Mammary epithelial cell (primary cell): Measurements from ENCODE around the gene SORCS3.

Experiments used
- EZH2 ChIP-seq: IDR thresholded peaks from 2 replicates; pipeline ENCODE4 v1.6.1; 2012; ENCODE audit warnings: low read length, inconsistent platforms, borderline replicate concordance
- TF ChIP-seq, protein P1 (sequence below), 2 donors: IDR thresholded peaks in 1 of 2; conservative IDR thresholded peaks in 1 of 2; 2 replicates each; pipeline ENCODE4 v1.5.1; 2011 to 2012; ENCODE audit warnings: inconsistent platforms in 2 of 2, low read length in 2 of 2, mild to moderate bottlenecking in 2 of 2, control low read depth in 1 of 2, low read depth in 1 of 2; ENCODE audit not compliant: insufficient read depth in 1 of 2; ENCODE audit errors: extremely low read depth in 1 of 2

DNA sequence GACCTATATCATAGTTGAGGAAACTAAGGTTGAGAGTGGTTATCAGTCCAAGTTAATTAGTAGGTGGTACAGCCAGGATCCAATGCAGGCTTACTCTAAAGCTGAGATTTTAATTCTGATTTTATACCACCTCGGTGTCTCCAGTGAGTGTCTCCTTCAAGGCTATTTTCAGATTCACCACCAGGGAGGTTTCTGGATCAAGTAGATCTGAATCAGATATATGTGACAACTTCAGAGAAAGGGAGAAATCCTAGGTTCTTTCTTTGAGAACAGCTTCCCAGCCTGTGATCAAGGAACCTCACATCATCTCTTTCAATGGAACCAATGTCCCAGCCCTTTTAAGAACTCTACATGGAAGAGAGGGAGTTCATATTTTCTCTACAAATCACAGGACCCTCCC is 429.2 kb downstream of the SORCS3 start:
- TF ChIP-seq, protein P1, sequence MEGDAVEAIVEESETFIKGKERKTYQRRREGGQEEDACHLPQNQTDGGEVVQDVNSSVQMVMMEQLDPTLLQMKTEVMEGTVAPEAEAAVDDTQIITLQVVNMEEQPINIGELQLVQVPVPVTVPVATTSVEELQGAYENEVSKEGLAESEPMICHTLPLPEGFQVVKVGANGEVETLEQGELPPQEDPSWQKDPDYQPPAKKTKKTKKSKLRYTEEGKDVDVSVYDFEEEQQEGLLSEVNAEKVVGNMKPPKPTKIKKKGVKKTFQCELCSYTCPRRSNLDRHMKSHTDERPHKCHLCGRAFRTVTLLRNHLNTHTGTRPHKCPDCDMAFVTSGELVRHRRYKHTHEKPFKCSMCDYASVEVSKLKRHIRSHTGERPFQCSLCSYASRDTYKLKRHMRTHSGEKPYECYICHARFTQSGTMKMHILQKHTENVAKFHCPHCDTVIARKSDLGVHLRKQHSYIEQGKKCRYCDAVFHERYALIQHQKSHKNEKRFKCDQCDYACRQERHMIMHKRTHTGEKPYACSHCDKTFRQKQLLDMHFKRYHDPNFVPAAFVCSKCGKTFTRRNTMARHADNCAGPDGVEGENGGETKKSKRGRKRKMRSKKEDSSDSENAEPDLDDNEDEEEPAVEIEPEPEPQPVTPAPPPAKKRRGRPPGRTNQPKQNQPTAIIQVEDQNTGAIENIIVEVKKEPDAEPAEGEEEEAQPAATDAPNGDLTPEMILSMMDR (conservative IDR thresholded peaks at IDR 0.05 in 1 of 2, IDR thresholded peaks at IDR 0.05 in 1 of 2; ENCODE audit: extremely low read depth in 1 of 2, insufficient read depth in 1 of 2, low read depth in 1 of 2, low read length in 2 of 2), result no peak
- TF ChIP-seq EZH2, result no peak
